SK-N-SH (cell line): Measurements from ENCODE around the gene OGDHL.

ENCODE experiments used
- CTCF ChIP-seq: fragments of 200-600 bp; sonication (generic); IDR thresholded peaks from 2 replicates; pipeline ENCODE4 v1.6.1; 2017; ENCODE audit warnings: antibody characterized with exemption, mild to moderate bottlenecking, moderate library complexity
- EP300 ChIP-seq, 2 experiments: IDR thresholded peaks; 2 replicates each; pipeline versions ENCODE4 v1.4.0 to v1.6.1; 2012; ENCODE audit warnings: borderline replicate concordance in 1 of 2, low read depth in 1 of 2, low read length in 1 of 2
- FOXM1 ChIP-seq: IDR thresholded peaks from 2 replicates; pipeline ENCODE4 v1.4.0; 2012; ENCODE audit warnings: low read depth, mild to moderate bottlenecking
- PBX3 ChIP-seq: IDR thresholded peaks from 2 replicates; pipeline ENCODE4; 2012
- ZBTB33 ChIP-seq: IDR thresholded peaks from 2 replicates; pipeline ENCODE4 v1.4.0; 2012; ENCODE audit warnings: low read depth, borderline replicate concordance

- TF ChIP-seq CTCF (no peak), PBX3 (no peak), FOXM1 (no peak), ZBTB33 (no peak), EP300 (IDR thresholded peaks at IDR 0.05; ENCODE audit: borderline replicate concordance in 1 of 2, low read depth in 1 of 2, low read length in 1 of 2) (no peak)
Measured at GRCh38 chr10:49734676-49735075, 27.4 kb downstream of the OGDHL start.
